GM12865 (cell line): ENCODE measurements around the gene PPARA.

Experiments used
- DNase-seq: peaks from one replicate; pipeline ENCODE4 v3.0.0; 2010; ENCODE audit warnings: low read depth
- H3K4me3 ChIP-seq: 2 replicates; pipeline ENCODE4 v1.5.1; 2011; ENCODE audit warnings: mild to moderate bottlenecking, low read depth, low read length, control low read depth
- CTCF ChIP-seq: IDR thresholded peaks from 2 replicates; pipeline ENCODE4 v1.5.1; 2011; ENCODE audit warnings: low read length, control low read depth, low read depth, inconsistent platforms; ENCODE audit not compliant: insufficient read depth; ENCODE audit errors: missing control alignments

Gene PPARA

GRCh38 chr22:46150034-46150654 is at the start of gene PPARA:
TSS of gene PPARA (plus strand) at chr22:46150526. CDS start at chr22:46198384, 47,858 bp downstream.
- DNase-seq = peak; percentile 87
- TF ChIP-seq CTCF = no peak
- peak within 1 kb of the TSS; percentile 93 for H3K4me3 ChIP-seq

GRCh38 chr22:46102159-46102558 is 48.2 kb upstream of the PPARA start:
- no peak for DNase-seq
- H3K4me3 ChIP-seq = no peak overlapping the region
- no peak for TF ChIP-seq CTCF

GRCh38 chr22:46102752-46103151 is 47.6 kb upstream of the PPARA start:
- no peak overlapping the region for H3K4me3 ChIP-seq
- TF ChIP-seq CTCF = no peak
- no peak for DNase-seq

GRCh38 chr22:46103181-46103580 is 47.1 kb upstream of the PPARA start:
- no peak for DNase-seq
- H3K4me3 ChIP-seq = no peak overlapping the region
- no peak for TF ChIP-seq CTCF

GRCh38 chr22:46103664-46104063 is 46.7 kb upstream of the PPARA start:
- no peak for TF ChIP-seq CTCF
- H3K4me3 ChIP-seq = no peak overlapping the region
- DNase-seq = no peak

- no peak for DNase-seq
- H3K4me3 ChIP-seq = no peak overlapping the region
- TF ChIP-seq CTCF = no peak
Measured at GRCh38 chr22:46104170-46104880, 46.0 kb upstream of the PPARA start.

GRCh38 chr22:46104881-46105493 is 45.3 kb upstream of the PPARA start:
- no peak for DNase-seq
- no peak for TF ChIP-seq CTCF
- H3K4me3 ChIP-seq = no peak overlapping the region
